SU-DHL-6 (cell line): ENCODE data around the gene PRKN.

Source experiments
- H2AFZ ChIP-seq: fragments of 200-600 bp; sonication (generic); 2 replicates; pipeline ENCODE4 v1.6.1; 2014; ENCODE audit warnings: low read depth, mild to moderate bottlenecking, moderate library complexity, mixed read lengths, antibody characterized with exemption, low read length; ENCODE audit not compliant: severe bottlenecking
- H3F3A ChIP-seq: fragments of 200-600 bp; shearing (Covaris generic); 2 replicates; pipeline ENCODE4 v1.6.0; 2016; ENCODE audit warnings: antibody characterized with exemption, mild to moderate bottlenecking; ENCODE audit not compliant: insufficient read depth
- H3K27ac ChIP-seq: fragments of 200-600 bp; sonication (generic); 2 replicates; pipeline ENCODE4 v1.5.1; 2016; ENCODE audit warnings: low read depth, mild to moderate bottlenecking, low read length, moderate library complexity, mixed read lengths
- H3K27me3 ChIP-seq: fragments of 200-600 bp; sonication (generic), shearing (Covaris generic); 2 replicates; pipeline ENCODE4 v1.6.0; 2014; ENCODE audit warnings: mild to moderate bottlenecking, low read length
- H3K36me3 ChIP-seq: fragments of 200-600 bp; sonication (generic); 2 replicates; pipeline ENCODE4 v1.6.1; 2014; ENCODE audit warnings: mild to moderate bottlenecking, low read length, mixed read lengths
- H3K4me2 ChIP-seq: fragments of 300-600, 200-600 bp; shearing (Covaris generic), sonication (generic); 2 replicates; pipeline ENCODE4 v1.6.0; 2014; ENCODE audit warnings: low read length, low read depth, mild to moderate bottlenecking; ENCODE audit not compliant: poor library complexity, severe bottlenecking
- H3K4me3 ChIP-seq: fragments of 200-600 bp; sonication (generic); 2 replicates; pipeline ENCODE4 v1.5.1; 2014; ENCODE audit warnings: antibody characterized with exemption, low read length, mild to moderate bottlenecking, mixed read lengths; ENCODE audit not compliant: insufficient read depth, poor library complexity, severe bottlenecking
- H3K79me2 ChIP-seq: fragments of 200-600 bp; sonication (generic); 2 replicates; pipeline ENCODE4 v1.6.1; 2014; ENCODE audit warnings: mild to moderate bottlenecking, low read length, moderate library complexity; ENCODE audit not compliant: insufficient read depth
- H3K9ac ChIP-seq: fragments of 200-600 bp; sonication (generic); 2 replicates; pipeline ENCODE4 v1.7.0; 2014; ENCODE audit warnings: mild to moderate bottlenecking, low read length
- H3K9me2 ChIP-seq: fragments of 200-600 bp; sonication (generic); replicated peaks from 2 replicates; pipeline ENCODE4 v1.6.1; 2014; ENCODE audit warnings: low read length; ENCODE audit not compliant: insufficient read depth
- H3K9me3 ChIP-seq: fragments of 200-600 bp; sonication (generic); 2 replicates; pipeline ENCODE4 v1.6.1; 2014; ENCODE audit warnings: low read length, mixed read lengths; ENCODE audit not compliant: insufficient read depth
- H4K20me1 ChIP-seq: fragments of 200-600 bp; sonication (generic); 2 replicates; pipeline ENCODE4 v1.6.1; 2014; ENCODE audit warnings: low read depth, mild to moderate bottlenecking, antibody characterized with exemption, low read length, moderate library complexity, mixed read lengths
- CTCF ChIP-seq: fragments of 200-600 bp; sonication (generic); IDR thresholded peaks from one replicate; pipeline ENCODE4 v1.5.1; 2017; ENCODE audit warnings: antibody characterized with exemption, mild to moderate bottlenecking, low read length, moderate library complexity; ENCODE audit not compliant: insufficient read depth, poor library complexity, severe bottlenecking
- EZH2phosphoT487 ChIP-seq: fragments of 200-600 bp; sonication (generic), shearing (Covaris generic); conservative IDR thresholded peaks from 2 replicates; pipeline ENCODE4 v1.6.1; 2018; ENCODE audit warnings: mild to moderate bottlenecking, antibody characterized with exemption, low read length, moderate library complexity, mixed read lengths

The PRKN gene

GRCh38 chr6:162154001-162154400, 573.6 kb downstream of the PRKN start:
- Histone ChIP-seq H3K27ac (no peak overlapping the region), H3K9me2 (no peaks in the 10 kb centered on the region), H2AFZ (no peak overlapping the region), H4K20me1 (no peaks in the 10 kb centered on the region), H3F3A (no peaks in the 10 kb centered on the region), H3K79me2 (no peaks in the 10 kb centered on the region), H3K4me3 (no peak overlapping the region), H3K4me2 (no peak overlapping the region), H3K9ac (no peak overlapping the region), H3K27me3 (no peaks in the 10 kb centered on the region), H3K36me3 (no peaks in the 10 kb centered on the region), H3K9me3 (no peaks in the 10 kb centered on the region)
- TF ChIP-seq CTCF (no peak), EZH2phosphoT487 (no peak)

- H3K9me3 ChIP-seq = no peaks in the 10 kb centered on the region
- no peaks in the 10 kb centered on the region for H3K27me3 ChIP-seq
- no peaks in the 10 kb centered on the region for H3K36me3 ChIP-seq
- H3K79me2 ChIP-seq = no peaks in the 10 kb centered on the region
- no peaks in the 10 kb centered on the region for H3F3A ChIP-seq
- TF ChIP-seq EZH2phosphoT487 = no peak
- TF ChIP-seq CTCF = no peak
- H3K4me3 ChIP-seq = no peak overlapping the region
- no peaks in the 10 kb centered on the region for H3K9me2 ChIP-seq
- H2AFZ ChIP-seq = no peak overlapping the region
- H3K4me2 ChIP-seq = no peak overlapping the region
- H3K27ac ChIP-seq = no peak overlapping the region
- no peaks in the 10 kb centered on the region for H4K20me1 ChIP-seq
- H3K9ac ChIP-seq = no peak overlapping the region
Observed at GRCh38 chr6:162153120-162153519, 574.4 kb downstream of the PRKN start.

GRCh38 chr6:162151021-162151665, 576.4 kb downstream of the PRKN start:
- no peak overlapping the region for H3K27ac ChIP-seq
- no peaks in the 10 kb centered on the region for H3K79me2 ChIP-seq
- H3K4me2 ChIP-seq = no peak overlapping the region

More at GRCh38 chr6:162151021-162151665, 576.4 kb downstream of the PRKN start:
- TF ChIP-seq EZH2phosphoT487 (no peak), CTCF (no peak)
- Histone ChIP-seq H3K4me3 (no peak overlapping the region), H3K9ac (no peak overlapping the region), H3K27me3 (no peaks in the 10 kb centered on the region), H3K9me2 (no peaks in the 10 kb centered on the region), H3K36me3 (no peaks in the 10 kb centered on the region), H3F3A (no peaks in the 10 kb centered on the region), H4K20me1 (no peaks in the 10 kb centered on the region), H3K9me3 (no peaks in the 10 kb centered on the region), H2AFZ (no peak overlapping the region)
